ENCODE data around the gene CEP120. TPM values are rescaled to one million over a fixed set of nuclear protein-coding genes. Genes with fewer than 3 reads are reported as not detected.
"Not testable (repeated sequence)": the region's sequence is repeated elsewhere in the genome, so short reads cannot be mapped to it uniquely, and the experiment has no call there.

Gene CEP120
- total and polyA plus RNA-seq, 7 experiments from 2014 or later, result 22.5 to 74.6 (median 46.3) TPM

DNA sequence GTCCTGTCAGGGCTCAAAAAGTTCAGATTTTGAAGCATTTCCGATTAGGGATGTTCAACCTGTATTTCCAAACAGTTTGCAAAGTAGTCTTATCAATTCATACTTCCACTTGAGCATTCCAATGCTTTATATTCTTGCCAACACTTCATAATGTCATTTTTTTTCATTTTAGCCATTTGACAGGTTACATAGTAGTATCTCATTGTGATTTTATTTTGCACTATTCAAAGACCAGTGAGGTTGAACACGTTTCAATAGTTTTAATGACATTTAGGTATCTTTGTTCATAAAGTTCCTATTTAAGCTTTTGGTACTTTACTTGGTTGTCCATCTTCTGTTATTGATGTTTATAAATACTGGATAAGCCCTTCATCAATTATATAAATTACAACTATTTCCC lies 71.4 kb downstream of the CEP120 start:
- Histone ChIP-seq H3K36me3 (ENCODE audit: control insufficient read depth in 2 of 3, insufficient read depth in 3 of 3, low read length in 3 of 3) (peaks cover 0 to 21% (median 12%) of the 10 kb centered on the region in 3 experiments), H3K9me3 (ENCODE audit: control insufficient read depth in 2 of 3, low read length in 3 of 3) (no peaks in the 10 kb centered on the region), H3K4me1 (ENCODE audit: control insufficient read depth in 2 of 2, insufficient read depth in 2 of 2, low read length in 2 of 2) (no peaks in the 10 kb centered on the region), H3K4me3 (ENCODE audit: low read length) (no peak overlapping the region), H3K27ac (ENCODE audit: low read depth, low read length) (no peak overlapping the region), H3K27me3 (ENCODE audit: control insufficient read depth in 2 of 2, insufficient read depth in 2 of 2, low read length in 2 of 2) (no peaks in the 10 kb centered on the region)
- ATAC-seq, result no peak
- DNase-seq, result no peak
- intact Hi-C loops (cut with micrococcal nuclease), result no loop called here
- H3K36me3 Mint-ChIP-seq, result peaks cover 4 to 56% (median 31%) of the 10 kb centered on the region in 5 donors
- H3K4me1 Mint-ChIP-seq, result no peaks in the 10 kb centered on the region
- H3K9me3 Mint-ChIP-seq, result peaks cover 0 to 14% (median 3%) of the 10 kb centered on the region in 11 donors
- no peak overlapping the region for H3K27ac Mint-ChIP-seq
- ChIA-PET POLR2A (no interaction called here), CTCF (no interaction called here)
- no peak overlapping the region for H3K4me3 Mint-ChIP-seq
- H3K27me3 Mint-ChIP-seq, result no peaks in the 10 kb centered on the region

DNA sequence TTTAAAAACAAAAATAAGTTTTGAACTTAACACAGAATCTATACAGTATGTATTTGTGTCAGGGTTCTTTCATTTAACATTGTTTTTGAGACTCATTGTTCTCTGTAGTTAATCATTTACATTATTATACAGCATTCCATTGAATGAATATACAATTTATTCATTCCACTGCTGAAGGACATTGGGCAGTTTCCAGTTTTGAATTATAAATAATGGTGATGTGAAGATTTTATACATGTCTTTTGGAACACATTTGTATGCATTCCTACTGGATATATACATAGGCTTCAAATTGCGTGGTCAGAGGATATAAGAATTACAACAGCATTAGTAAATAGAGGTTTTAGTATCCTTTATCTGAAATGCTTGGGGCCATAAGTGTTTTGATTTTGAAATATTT lies 72.0 kb downstream of the CEP120 start:
- intact Hi-C loops (cut with micrococcal nuclease), result no loop called here
- CTCF ChIA-PET, result no interaction called here
- H3K27ac Mint-ChIP-seq, result peak overlapping the region in 1 of 9 donors; percentile 28

DNA sequence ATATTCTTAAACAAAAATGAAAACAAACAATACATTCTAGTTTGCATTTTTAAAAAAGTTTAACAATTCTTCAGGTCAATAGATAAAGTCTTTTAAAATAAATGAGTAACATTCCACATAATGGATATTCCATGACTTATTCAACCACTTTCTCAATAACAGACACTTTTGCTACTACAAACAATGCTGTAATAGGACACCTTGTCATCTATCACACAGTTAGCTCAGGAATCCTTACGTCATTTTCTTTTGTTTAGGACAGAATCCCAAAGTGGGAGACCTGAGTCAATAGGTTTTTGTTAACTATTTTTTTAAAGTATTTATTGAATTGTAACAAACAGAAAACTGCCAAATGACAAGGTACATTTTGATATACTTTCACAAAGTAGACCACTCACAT lies 72.5 kb downstream of the CEP120 start:
- no peak overlapping the region for H3K27ac Mint-ChIP-seq
- ATAC-seq, result no peak

More for the DNA sequence above, 72.0 kb downstream of the CEP120 start:
- POLR2A ChIA-PET, result no interaction called here
- no peak for DNase-seq
- H3K27me3 ChIP-seq (ENCODE audit: control insufficient read depth in 2 of 2, insufficient read depth in 2 of 2, low read length in 2 of 2), result no peaks in the 10 kb centered on the region
- no peaks in the 10 kb centered on the region for H3K27me3 Mint-ChIP-seq
- no peaks in the 10 kb centered on the region for H3K4me1 Mint-ChIP-seq
- peaks cover 0 to 8% (median 0%) of the 10 kb centered on the region in 11 donors for H3K9me3 Mint-ChIP-seq
- ATAC-seq, result no peak
- H3K4me3 ChIP-seq (ENCODE audit: low read length), result no peak overlapping the region
- H3K27ac ChIP-seq (ENCODE audit: low read depth, low read length), result no peak overlapping the region
- no peaks in the 10 kb centered on the region for H3K4me1 ChIP-seq (ENCODE audit: control insufficient read depth in 2 of 2, insufficient read depth in 2 of 2, low read length in 2 of 2)
- peaks cover 4 to 55% (median 30%) of the 10 kb centered on the region in 5 donors for H3K36me3 Mint-ChIP-seq
- no peaks in the 10 kb centered on the region for H3K9me3 ChIP-seq (ENCODE audit: control insufficient read depth in 2 of 3, low read length in 3 of 3)
- no peak overlapping the region for H3K4me3 Mint-ChIP-seq
- peaks cover 0 to 25% (median 12%) of the 10 kb centered on the region in 3 experiments for H3K36me3 ChIP-seq (ENCODE audit: control insufficient read depth in 2 of 3, insufficient read depth in 3 of 3, low read length in 3 of 3)

DNA sequence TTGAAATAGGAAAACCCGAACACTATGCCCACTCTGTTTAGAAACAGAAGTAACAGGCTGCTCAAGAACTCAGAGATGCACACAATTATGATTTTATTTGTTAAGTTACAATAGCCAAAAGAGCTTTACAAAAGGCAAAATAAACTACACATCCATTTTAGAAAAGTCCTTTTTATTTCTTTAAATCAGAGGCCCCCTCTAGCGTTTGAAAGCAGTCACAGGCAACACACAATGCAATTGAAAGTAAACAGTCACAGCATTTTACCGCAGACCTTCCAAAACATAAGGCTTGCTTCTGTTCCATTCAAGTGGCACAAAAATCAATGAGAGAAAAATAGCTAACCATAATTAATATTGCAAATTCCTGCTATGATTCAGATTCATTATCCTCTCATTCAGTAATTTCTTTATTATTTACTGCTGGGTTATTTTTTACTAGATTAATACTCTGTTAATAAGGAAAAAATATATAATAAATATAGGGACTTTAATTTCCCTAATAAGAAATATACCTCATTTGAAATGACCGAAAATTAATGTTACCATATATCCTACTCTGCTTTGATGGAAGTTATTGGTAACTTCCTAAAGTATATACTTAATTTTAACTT lies 78.3 kb downstream of the CEP120 start:
- Histone ChIP-seq H3K9me3 (ENCODE audit: control insufficient read depth in 2 of 3, low read length in 3 of 3) (no peaks in the 10 kb centered on the region), H3K36me3 (ENCODE audit: control insufficient read depth in 2 of 3, insufficient read depth in 3 of 3, low read length in 3 of 3) (peaks cover 0 to 20% (median 11%) of the 10 kb centered on the region in 3 experiments), H3K27ac (ENCODE audit: low read depth, low read length) (no peak overlapping the region), H3K4me3 (ENCODE audit: low read length) (no peak overlapping the region), H3K4me1 (ENCODE audit: control insufficient read depth in 2 of 2, insufficient read depth in 2 of 2, low read length in 2 of 2) (no peaks in the 10 kb centered on the region), H3K27me3 (ENCODE audit: control insufficient read depth in 2 of 2, insufficient read depth in 2 of 2, low read length in 2 of 2) (no peaks in the 10 kb centered on the region)
- Mint-ChIP-seq H3K27me3 (peaks cover 0 to 3% (median 0%) of the 10 kb centered on the region in 5 donors), H3K36me3 (peaks cover 4 to 28% (median 15%) of the 10 kb centered on the region in 5 donors), H3K4me3 (no peak overlapping the region), H3K27ac (no peak overlapping the region), H3K9me3 (no peaks in the 10 kb centered on the region), H3K4me1 (no peaks in the 10 kb centered on the region)
- POLR2A ChIA-PET, result no interaction called here
- ATAC-seq, result no peak
- CTCF ChIA-PET, result no interaction called here
- intact Hi-C loops (cut with micrococcal nuclease), result no loop called here
- no peak for DNase-seq

More for the DNA sequence above, 72.5 kb downstream of the CEP120 start:
- Mint-ChIP-seq H3K27me3 (no peaks in the 10 kb centered on the region), H3K4me1 (no peaks in the 10 kb centered on the region), H3K36me3 (peaks cover 4 to 57% (median 31%) of the 10 kb centered on the region in 5 donors), H3K9me3 (peaks cover 0 to 6% (median 0%) of the 10 kb centered on the region in 11 donors), H3K4me3 (no peak overlapping the region)
- Histone ChIP-seq H3K27me3 (ENCODE audit: control insufficient read depth in 2 of 2, insufficient read depth in 2 of 2, low read length in 2 of 2) (no peaks in the 10 kb centered on the region), H3K4me3 (ENCODE audit: low read length) (no peak overlapping the region), H3K9me3 (ENCODE audit: control insufficient read depth in 2 of 3, low read length in 3 of 3) (no peaks in the 10 kb centered on the region), H3K27ac (ENCODE audit: low read depth, low read length) (no peak overlapping the region), H3K4me1 (ENCODE audit: control insufficient read depth in 2 of 2, insufficient read depth in 2 of 2, low read length in 2 of 2) (no peaks in the 10 kb centered on the region), H3K36me3 (ENCODE audit: control insufficient read depth in 2 of 3, insufficient read depth in 3 of 3, low read length in 3 of 3) (peaks cover 0 to 25% (median 12%) of the 10 kb centered on the region in 3 experiments)
- intact Hi-C loops (cut with micrococcal nuclease), result no loop called here
- no peak for DNase-seq
- POLR2A ChIA-PET, result no interaction called here
- CTCF ChIA-PET, result no interaction called here

DNA sequence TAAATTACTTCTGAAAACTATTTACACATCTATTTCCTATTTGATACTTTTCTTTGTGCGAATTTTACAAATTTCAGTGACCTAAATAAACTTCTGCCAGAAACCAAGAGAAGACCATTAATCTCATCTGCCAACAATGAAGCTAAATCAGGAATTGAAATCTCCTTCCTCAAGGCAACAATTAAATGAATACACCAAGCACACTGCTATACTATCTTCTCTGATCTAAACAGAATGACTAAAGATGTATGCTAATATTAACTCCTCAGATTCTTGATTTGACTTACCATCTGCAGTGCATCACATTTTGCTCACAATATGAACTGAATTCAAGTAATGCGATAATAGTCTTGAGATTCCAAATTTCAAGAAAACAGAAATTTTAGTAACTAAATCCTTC lies 82.3 kb downstream of the CEP120 start:
- CTCF ChIA-PET, result no interaction called here
- Mint-ChIP-seq H3K36me3 (peaks cover 0 to 4% (median 1%) of the 10 kb centered on the region in 5 donors), H3K9me3 (no peaks in the 10 kb centered on the region), H3K4me1 (no peaks in the 10 kb centered on the region), H3K27ac (no peak overlapping the region), H3K27me3 (peaks cover 0 to 8% (median 0%) of the 10 kb centered on the region in 5 donors), H3K4me3 (no peak overlapping the region)
- no peaks in the 10 kb centered on the region for H3K27me3 ChIP-seq (ENCODE audit: control insufficient read depth in 2 of 2, insufficient read depth in 2 of 2, low read length in 2 of 2)
- POLR2A ChIA-PET, result no interaction called here
- intact Hi-C loops (cut with micrococcal nuclease), result no loop called here
- DNase-seq, result no peak
- H3K4me3 ChIP-seq (ENCODE audit: low read length), result no peak overlapping the region
- H3K27ac ChIP-seq (ENCODE audit: low read depth, low read length), result no peak overlapping the region
- H3K36me3 ChIP-seq (ENCODE audit: control insufficient read depth in 2 of 3, insufficient read depth in 3 of 3, low read length in 3 of 3), result no peaks in the 10 kb centered on the region
- H3K4me1 ChIP-seq (ENCODE audit: control insufficient read depth in 2 of 2, insufficient read depth in 2 of 2, low read length in 2 of 2), result no peaks in the 10 kb centered on the region
- ATAC-seq, result no peak
- H3K9me3 ChIP-seq (ENCODE audit: control insufficient read depth in 2 of 3, low read length in 3 of 3), result no peaks in the 10 kb centered on the region

DNA sequence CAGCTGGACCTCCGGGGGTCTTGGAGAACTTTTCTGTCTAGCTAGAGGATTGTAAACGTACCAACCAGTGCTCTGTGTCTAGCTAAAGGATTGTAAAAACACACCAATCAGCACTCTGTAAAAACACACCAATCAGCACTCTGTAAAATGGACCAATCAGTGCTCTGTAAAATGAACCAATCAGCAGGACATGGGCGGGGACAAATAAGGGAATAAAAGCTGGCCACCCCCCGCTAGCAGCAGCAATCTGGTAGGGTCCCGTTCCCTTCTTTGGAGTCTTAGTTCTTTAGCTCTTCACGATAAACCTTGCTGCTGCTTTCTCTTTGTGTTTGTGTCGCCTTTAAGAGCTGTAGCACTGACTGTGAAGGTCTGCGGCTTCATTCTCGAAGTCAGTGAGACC lies 114.8 kb downstream of the CEP120 start:
- H3K27me3 Mint-ChIP-seq, result peaks cover 0 to 12% (median 4%) of the 10 kb centered on the region in 5 donors
- H3K4me3 Mint-ChIP-seq; H3K27ac ChIP-seq (ENCODE audit: low read depth, low read length); H3K4me3 ChIP-seq (ENCODE audit: low read length); H3K9me3 Mint-ChIP-seq; H3K36me3 Mint-ChIP-seq; H3K9me3 ChIP-seq (ENCODE audit: control insufficient read depth in 2 of 3, low read length in 3 of 3); intact Hi-C loops (cut with micrococcal nuclease); POLR2A ChIA-PET; H3K27ac Mint-ChIP-seq; H3K27me3 ChIP-seq (ENCODE audit: control insufficient read depth in 2 of 2, insufficient read depth in 2 of 2, low read length in 2 of 2); ATAC-seq; H3K36me3 ChIP-seq (ENCODE audit: control insufficient read depth in 2 of 3, insufficient read depth in 3 of 3, low read length in 3 of 3); CTCF ChIA-PET; DNase-seq; H3K4me1 Mint-ChIP-seq; H3K4me1 ChIP-seq (ENCODE audit: control insufficient read depth in 2 of 2, insufficient read depth in 2 of 2, low read length in 2 of 2): not testable (repeated sequence)

DNA sequence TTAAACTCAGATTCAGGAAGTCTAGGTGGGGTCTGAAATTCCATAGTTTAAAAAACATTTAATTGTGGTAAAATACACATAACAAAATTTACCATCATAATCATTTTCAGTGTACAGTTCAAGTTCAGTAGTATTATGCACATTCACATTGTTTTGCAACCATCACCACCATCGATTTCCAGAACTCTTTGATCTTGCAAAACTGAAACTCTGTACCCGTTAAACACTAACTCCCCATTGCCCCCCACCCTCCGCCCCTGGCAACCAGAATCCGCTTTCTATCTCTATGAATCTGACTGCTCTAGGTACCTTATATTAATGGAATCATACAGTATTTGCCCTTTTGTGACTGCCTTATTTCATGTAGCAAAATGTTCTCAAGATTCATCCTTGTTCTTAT lies 117.5 kb downstream of the CEP120 start:
- CTCF ChIA-PET, result no interaction called here
- ATAC-seq (no peak), DNase-seq (no peak)
- POLR2A ChIA-PET, result no interaction called here
- no peaks in the 10 kb centered on the region for H3K36me3 Mint-ChIP-seq
- no peak overlapping the region for H3K27ac Mint-ChIP-seq
- intact Hi-C loops (cut with micrococcal nuclease), result no loop called here
- peaks cover 7 to 18% (median 10%) of the 10 kb centered on the region in 5 donors for H3K27me3 Mint-ChIP-seq
- no peak overlapping the region for H3K4me3 Mint-ChIP-seq
- Histone ChIP-seq H3K4me1 (ENCODE audit: control insufficient read depth in 2 of 2, insufficient read depth in 2 of 2, low read length in 2 of 2) (no peaks in the 10 kb centered on the region), H3K27ac (ENCODE audit: low read depth, low read length) (no peak overlapping the region), H3K9me3 (ENCODE audit: control insufficient read depth in 2 of 3, low read length in 3 of 3) (no peaks in the 10 kb centered on the region), H3K27me3 (ENCODE audit: control insufficient read depth in 2 of 2, insufficient read depth in 2 of 2, low read length in 2 of 2) (no peaks in the 10 kb centered on the region), H3K4me3 (ENCODE audit: low read length) (no peak overlapping the region), H3K36me3 (ENCODE audit: control insufficient read depth in 2 of 3, insufficient read depth in 3 of 3, low read length in 3 of 3) (no peaks in the 10 kb centered on the region)
- H3K4me1 Mint-ChIP-seq, result peaks cover 0 to 3% (median 0%) of the 10 kb centered on the region in 7 donors
- no peaks in the 10 kb centered on the region for H3K9me3 Mint-ChIP-seq
